Glutamatergic neuron (in vitro differentiated cells): Measurements from ENCODE around the gene ERCC6L2. TPM values are rescaled to one million over a fixed set of nuclear protein-coding genes. Genes with fewer than 3 reads are reported as not detected.

Experiments
- DNase-seq: peaks from one replicate; pipeline ENCODE4 v3.0.0; 2022
- H3K27ac Mint-ChIP-seq: one replicate; pipeline ENCODE4 v1.8.0; 2020; ENCODE audit warnings: mild to moderate bottlenecking, mixed read lengths, inconsistent platforms; ENCODE audit not compliant: unreplicated experiment
- H3K27me3 Mint-ChIP-seq: one replicate; pipeline ENCODE4 v1.8.0; 2020; ENCODE audit warnings: mild to moderate bottlenecking, moderate library complexity, mixed read lengths, inconsistent platforms; ENCODE audit not compliant: unreplicated experiment
- H3K36me3 Mint-ChIP-seq: one replicate; pipeline ENCODE4 v1.8.0; 2020; ENCODE audit warnings: mild to moderate bottlenecking, mixed read lengths, inconsistent platforms; ENCODE audit not compliant: unreplicated experiment
- H3K4me1 Mint-ChIP-seq: one replicate; pipeline ENCODE4 v1.8.0; 2020; ENCODE audit warnings: mild to moderate bottlenecking, low read depth, mixed read lengths, inconsistent platforms; ENCODE audit not compliant: unreplicated experiment
- H3K4me3 Mint-ChIP-seq: one replicate; pipeline ENCODE4 v1.8.0; 2020; ENCODE audit warnings: mild to moderate bottlenecking, mixed read lengths, inconsistent platforms; ENCODE audit not compliant: unreplicated experiment
- H3K9me3 Mint-ChIP-seq: one replicate; pipeline ENCODE4 v1.8.0; 2020; ENCODE audit warnings: mild to moderate bottlenecking, moderate library complexity, mixed read lengths, inconsistent platforms; ENCODE audit not compliant: unreplicated experiment
- CTCF ChIP-seq: fragments of 200-600 bp; sonication (generic); IDR thresholded peaks from one replicate; pipeline ENCODE4 v1.5.0; 2021; ENCODE audit not compliant: partially characterized antibody, unreplicated experiment
- total RNA-seq: library from RNA; stranded (reverse); fragmentation: NEBNext Ultra II Directional; extraction: Animal tissue kit (Norgen Biotek cat#: 25700); gene quantifications from one replicate; pipeline ENCODE4 v1.2.1, GENCODE V29; 2021; ENCODE audit not compliant: unreplicated experiment

ERCC6L2 gene
- total RNA-seq, 1 donor from 2014 or later = 51.3 TPM

- H3K27ac Mint-ChIP-seq = no peak overlapping the region
- H3K9me3 Mint-ChIP-seq = no peaks in the 10 kb centered on the region
- no peaks in the 10 kb centered on the region for H3K4me1 Mint-ChIP-seq
These were observed 134.4 kb downstream of the ERCC6L2 start for GRCh38 chr9:96009690-96010472.

DNA sequence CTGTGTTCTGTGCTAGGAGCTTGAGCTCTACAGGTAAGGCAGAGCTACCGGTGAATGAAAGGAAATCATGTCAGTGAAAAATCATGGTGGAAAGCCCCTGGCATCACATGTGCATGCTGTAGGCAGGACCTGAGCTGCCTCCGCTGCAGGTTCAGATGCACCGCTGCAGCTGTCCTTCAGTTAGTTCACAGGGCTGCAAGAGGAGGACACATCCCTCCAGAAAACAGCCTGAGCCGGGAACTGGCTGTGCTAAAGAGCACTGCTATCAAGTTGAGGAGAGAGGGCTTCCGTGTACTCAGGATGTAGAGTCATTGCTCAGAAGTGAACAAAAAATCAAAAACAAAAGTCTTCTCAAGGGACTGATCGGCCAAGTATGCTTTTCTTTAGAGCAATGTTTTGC is 138.6 kb downstream of the ERCC6L2 start:
- no peaks in the 10 kb centered on the region for H3K36me3 Mint-ChIP-seq
- no peaks in the 10 kb centered on the region for H3K4me1 Mint-ChIP-seq
- H3K9me3 Mint-ChIP-seq = no peaks in the 10 kb centered on the region
- DNase-seq = no peak
- no peak for TF ChIP-seq CTCF
- no peak overlapping the region for H3K4me3 Mint-ChIP-seq
- peaks cover 2% of the 10 kb centered on the region for H3K27me3 Mint-ChIP-seq
- no peak overlapping the region for H3K27ac Mint-ChIP-seq

More at GRCh38 chr9:96009690-96010472, 134.4 kb downstream of the ERCC6L2 start:
- H3K4me3 Mint-ChIP-seq = no peak overlapping the region
- TF ChIP-seq CTCF = no peak
- no peak for DNase-seq
- no peaks in the 10 kb centered on the region for H3K27me3 Mint-ChIP-seq
- H3K36me3 Mint-ChIP-seq = no peaks in the 10 kb centered on the region

DNA sequence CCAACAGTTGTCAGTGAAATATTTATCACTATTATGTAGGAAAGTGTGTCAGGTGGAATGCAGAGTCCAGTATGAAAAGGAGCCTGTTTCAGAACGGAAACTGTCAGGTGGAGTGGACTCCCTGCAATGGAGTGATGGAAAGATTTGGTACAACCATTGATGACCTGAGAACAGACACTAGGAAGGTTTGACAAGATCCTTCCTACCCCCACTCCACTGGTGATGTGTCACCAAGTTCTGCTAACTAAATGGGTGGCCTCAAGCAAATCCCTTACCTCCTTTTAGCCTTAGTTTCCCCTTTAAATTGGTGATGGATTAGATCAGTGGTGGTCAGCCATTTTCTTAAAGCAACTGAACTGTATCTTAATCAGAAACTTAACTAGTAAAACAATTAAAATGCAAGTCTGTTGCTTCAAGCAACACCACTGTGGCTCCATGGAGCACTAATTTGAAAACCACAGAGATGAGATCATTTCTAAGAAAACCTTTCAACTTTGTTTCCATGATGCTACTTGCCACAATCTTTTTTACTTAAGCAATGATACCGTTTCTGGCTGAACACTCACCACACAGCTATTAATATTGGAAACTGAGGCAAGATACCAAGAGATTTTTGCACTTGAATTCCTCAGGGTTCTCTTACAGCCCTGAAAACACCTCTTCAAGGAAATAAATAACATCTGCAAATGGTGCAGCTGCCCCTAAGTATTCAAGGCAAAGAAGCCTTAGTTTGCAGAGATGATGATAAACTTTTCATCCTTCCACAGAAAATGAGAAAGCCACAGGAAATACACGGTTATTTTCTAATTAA is 140.6 kb downstream of the ERCC6L2 start:
- Mint-ChIP-seq H3K9me3 (no peaks in the 10 kb centered on the region), H3K27ac (no peak overlapping the region), H3K27me3 (peaks cover 9% of the 10 kb centered on the region), H3K4me3 (no peak overlapping the region), H3K36me3 (no peaks in the 10 kb centered on the region), H3K4me1 (no peaks in the 10 kb centered on the region)
- TF ChIP-seq CTCF = no peak
- no peak for DNase-seq
